Measurements from ENCODE around the gene ZNF398. TPM values are rescaled to one million over a fixed set of nuclear protein-coding genes. Genes with fewer than 3 reads are reported as not detected.

ZNF398 gene
- total and polyA plus RNA-seq, 9 of the 15 experiments (the other 6 are each of a cell fraction or from before 2014, with no cell fraction given), result 4.0 to 18.6 (median 10.4) TPM

- CTCF ChIA-PET (ENCODE audit: low intra/inter-chr PET ratio), result no interaction called here
- intact Hi-C loops (cut with micrococcal nuclease), result no loop called here
- POLR2A ChIA-PET, result no interaction called here
These were observed 25.3 kb downstream of the ZNF398 start for GRCh38 chr7:149172534-149172920.

More at GRCh38 chr7:149172534-149172920, 25.3 kb downstream of the ZNF398 start:
- Histone ChIP-seq H3K79me2 (ENCODE audit: control insufficient read depth, insufficient read depth, low read length) (no peaks in the 10 kb centered on the region), H3K36me3 (ENCODE audit: control insufficient read depth, insufficient read depth, low read length) (peaks cover 83% of the 10 kb centered on the region), H3K4me3 (no peak overlapping the region), H3K27ac (ENCODE audit: extremely low read depth, low read depth, low read length) (no peak overlapping the region), H3K27me3 (ENCODE audit: control insufficient read depth in 2 of 2, insufficient read depth in 2 of 2, low read length in 2 of 2) (no peaks in the 10 kb centered on the region), H3K9me3 (replicated peaks; ENCODE audit: control insufficient read depth, insufficient read depth, low read depth, low read length) (no peaks in the 10 kb centered on the region), H3K4me2 (ENCODE audit: insufficient read depth, low read length) (no peak overlapping the region), H2AFZ (ENCODE audit: low read depth, low read length) (no peak overlapping the region), H3K9ac (ENCODE audit: insufficient read depth in 1 of 2, low read depth in 2 of 2, low read length in 2 of 2) (no peak overlapping the region), H3K9me1 (ENCODE audit: control insufficient read depth, insufficient read depth, low read length) (no peaks in the 10 kb centered on the region), H3K4me1 (replicated peaks in 1 of 2; ENCODE audit: control insufficient read depth in 2 of 2, insufficient read depth in 2 of 2, low read length in 2 of 2) (no peaks in the 10 kb centered on the region), H4K20me1 (replicated peaks; ENCODE audit: control insufficient read depth, insufficient read depth, low read length) (no peaks in the 10 kb centered on the region)
- ATAC-seq (no peak), FAIRE-seq (no peak), DNase-seq (ENCODE audit: extremely low read depth in 1 of 4, low spot score in 3 of 4) (no peak)
- BruUV-seq (replicated peaks), result no TSS peak
- in situ Hi-C loops (cut with MboI), result no loop called here
- TF ChIP-seq DMBX1 (CRISPR knock-in tag; IDR thresholded peaks at IDR 0.05; ENCODE audit: borderline replicate concordance) (no peak), BHLHE40 (IDR thresholded peaks at IDR 0.05; ENCODE audit: low read length) (no peak), ZNF232 (CRISPR knock-in tag; IDR thresholded peaks at IDR 0.05) (no peak), RBM39 (optimal IDR thresholded peaks at IDR 0.05; ENCODE audit: low read depth, low read length) (no peak), ELF2 (CRISPR knock-in tag; IDR thresholded peaks at IDR 0.05) (no peak), MAFG (tag; conservative IDR thresholded peaks at IDR 0.05) (no peak), BCL6 (CRISPR knock-in tag; IDR thresholded peaks at IDR 0.05) (no peak), MAFF (IDR thresholded peaks at IDR 0.05; ENCODE audit: low read length) (no peak), BDP1 (IDR thresholded peaks at IDR 0.05; ENCODE audit: insufficient read depth, insufficient read length) (no peak), ZNF217 (CRISPR knock-in tag; IDR thresholded peaks at IDR 0.05) (no peak), PTRF (tag; IDR thresholded peaks at IDR 0.05) (no peak)
- TF ChIP-seq, protein P1, sequence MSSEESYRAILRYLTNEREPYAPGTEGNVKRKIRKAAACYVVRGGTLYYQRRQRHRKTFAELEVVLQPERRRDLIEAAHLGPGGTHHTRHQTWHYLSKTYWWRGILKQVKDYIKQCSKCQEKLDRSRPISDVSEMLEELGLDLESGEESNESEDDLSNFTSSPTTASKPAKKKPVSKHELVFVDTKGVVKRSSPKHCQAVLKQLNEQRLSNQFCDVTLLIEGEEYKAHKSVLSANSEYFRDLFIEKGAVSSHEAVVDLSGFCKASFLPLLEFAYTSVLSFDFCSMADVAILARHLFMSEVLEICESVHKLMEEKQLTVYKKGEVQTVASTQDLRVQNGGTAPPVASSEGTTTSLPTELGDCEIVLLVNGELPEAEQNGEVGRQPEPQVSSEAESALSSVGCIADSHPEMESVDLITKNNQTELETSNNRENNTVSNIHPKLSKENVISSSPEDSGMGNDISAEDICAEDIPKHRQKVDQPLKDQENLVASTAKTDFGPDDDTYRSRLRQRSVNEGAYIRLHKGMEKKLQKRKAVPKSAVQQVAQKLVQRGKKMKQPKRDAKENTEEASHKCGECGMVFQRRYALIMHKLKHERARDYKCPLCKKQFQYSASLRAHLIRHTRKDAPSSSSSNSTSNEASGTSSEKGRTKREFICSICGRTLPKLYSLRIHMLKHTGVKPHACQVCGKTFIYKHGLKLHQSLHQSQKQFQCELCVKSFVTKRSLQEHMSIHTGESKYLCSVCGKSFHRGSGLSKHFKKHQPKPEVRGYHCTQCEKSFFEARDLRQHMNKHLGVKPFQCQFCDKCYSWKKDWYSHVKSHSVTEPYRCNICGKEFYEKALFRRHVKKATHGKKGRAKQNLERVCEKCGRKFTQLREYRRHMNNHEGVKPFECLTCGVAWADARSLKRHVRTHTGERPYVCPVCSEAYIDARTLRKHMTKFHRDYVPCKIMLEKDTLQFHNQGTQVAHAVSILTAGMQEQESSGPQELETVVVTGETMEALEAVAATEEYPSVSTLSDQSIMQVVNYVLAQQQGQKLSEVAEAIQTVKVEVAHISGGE (CRISPR knock-in tag; IDR thresholded peaks at IDR 0.05), result no peak
- WGBS (ENCODE audit: insufficient coverage, low coverage, missing lambda C conversion rate), result 95% methylated on average over 1 of the region's 1 CpG

All from K562 (cell line).